BE2C (cell line): ENCODE results near the gene NACC2.

Experiments used
- DNase-seq: peaks from one replicate; pipeline ENCODE4 v3.0.0-alpha.2; 2020
- H3K27me3 ChIP-seq: fragments of 250-450 bp; sonication (Bioruptor Pico); 2 replicates; pipeline ENCODE4 v1.5.1; 2020; ENCODE audit warnings: mild to moderate bottlenecking
- H3K36me3 ChIP-seq: fragments of 250-450 bp; sonication (Bioruptor Pico); 2 replicates; pipeline ENCODE4 v1.5.1; 2020; ENCODE audit warnings: mild to moderate bottlenecking
- H3K4me1 ChIP-seq: fragments of 250-450 bp; sonication (Bioruptor Pico); 2 replicates; pipeline ENCODE4 v1.5.1; 2020
- H3K4me3 ChIP-seq: 2 replicates; pipeline ENCODE4 v1.5.1; 2011; ENCODE audit warnings: low read depth, low read length
- H3K9me3 ChIP-seq: fragments of 250-450 bp; sonication (Bioruptor Pico); 2 replicates; pipeline ENCODE4 v1.5.1; 2020
- CTCF ChIP-seq: IDR thresholded peaks from 2 replicates; pipeline ENCODE4 v1.5.1; 2012; ENCODE audit warnings: mild to moderate bottlenecking, low read depth, low read length

The NACC2 gene

DNA sequence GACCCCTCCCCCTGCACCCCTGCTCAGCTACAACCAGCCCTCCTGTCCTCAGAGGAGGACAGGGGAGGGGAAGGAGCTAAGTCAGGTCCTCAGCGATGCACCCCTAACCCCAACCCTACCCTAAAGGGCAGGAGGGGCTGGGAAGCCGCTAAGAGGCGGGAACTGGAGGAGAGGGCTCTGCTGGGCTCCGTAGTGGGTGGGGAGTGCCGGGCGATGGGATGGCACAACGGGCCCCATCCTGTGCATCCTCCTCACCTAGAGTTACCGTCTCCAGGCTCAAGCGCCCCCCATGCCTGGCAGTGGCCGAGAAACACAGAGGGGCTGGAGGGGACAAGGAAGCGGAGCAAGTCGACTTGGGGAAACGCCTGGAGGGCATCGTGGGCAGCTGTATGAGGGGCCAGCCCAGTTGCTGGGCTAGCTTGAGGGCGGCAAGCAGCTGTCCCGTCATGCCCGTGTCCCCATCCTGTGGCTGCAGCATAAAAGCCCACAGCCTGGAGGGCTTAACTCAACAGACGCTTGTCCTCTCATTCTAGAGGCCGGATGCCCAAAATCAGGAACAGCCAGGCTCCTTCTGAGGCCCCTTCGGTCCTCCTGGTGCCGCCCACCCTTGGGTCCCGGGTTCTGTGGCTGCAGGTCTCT lies 110.9 kb downstream of the NACC2 start:
- TF ChIP-seq CTCF, result no peak
- no peak for DNase-seq
- Histone ChIP-seq H3K36me3 (no peaks in the 10 kb centered on the region), H3K27me3 (peaks cover 6% of the 10 kb centered on the region), H3K4me3 (peak overlapping the region; percentile 30; the same call in 1 of the 2 replicates), H3K4me1 (peaks cover 32% of the 10 kb centered on the region), H3K9me3 (no peaks in the 10 kb centered on the region)

- H3K9me3 ChIP-seq, result no peaks in the 10 kb centered on the region
- no peaks in the 10 kb centered on the region for H3K36me3 ChIP-seq
- no peak for DNase-seq
- H3K4me1 ChIP-seq, result peaks cover 30% of the 10 kb centered on the region
- no peak for TF ChIP-seq CTCF
- H3K4me3 ChIP-seq, result peak overlapping the region; percentile 30
- peaks cover 6% of the 10 kb centered on the region for H3K27me3 ChIP-seq
These were observed 111.6 kb downstream of the NACC2 start for GRCh38 chr9:135983208-135984071.

- no peak for DNase-seq
- Histone ChIP-seq H3K4me1 (peaks cover 25% of the 10 kb centered on the region), H3K9me3 (no peaks in the 10 kb centered on the region), H3K4me3 (peak overlapping the region; percentile 30; the same call in 1 of the 2 replicates), H3K36me3 (no peaks in the 10 kb centered on the region), H3K27me3 (peaks cover 6% of the 10 kb centered on the region)
- TF ChIP-seq CTCF, result no peak
These were observed 112.4 kb downstream of the NACC2 start for GRCh38 chr9:135982499-135983207.

DNA sequence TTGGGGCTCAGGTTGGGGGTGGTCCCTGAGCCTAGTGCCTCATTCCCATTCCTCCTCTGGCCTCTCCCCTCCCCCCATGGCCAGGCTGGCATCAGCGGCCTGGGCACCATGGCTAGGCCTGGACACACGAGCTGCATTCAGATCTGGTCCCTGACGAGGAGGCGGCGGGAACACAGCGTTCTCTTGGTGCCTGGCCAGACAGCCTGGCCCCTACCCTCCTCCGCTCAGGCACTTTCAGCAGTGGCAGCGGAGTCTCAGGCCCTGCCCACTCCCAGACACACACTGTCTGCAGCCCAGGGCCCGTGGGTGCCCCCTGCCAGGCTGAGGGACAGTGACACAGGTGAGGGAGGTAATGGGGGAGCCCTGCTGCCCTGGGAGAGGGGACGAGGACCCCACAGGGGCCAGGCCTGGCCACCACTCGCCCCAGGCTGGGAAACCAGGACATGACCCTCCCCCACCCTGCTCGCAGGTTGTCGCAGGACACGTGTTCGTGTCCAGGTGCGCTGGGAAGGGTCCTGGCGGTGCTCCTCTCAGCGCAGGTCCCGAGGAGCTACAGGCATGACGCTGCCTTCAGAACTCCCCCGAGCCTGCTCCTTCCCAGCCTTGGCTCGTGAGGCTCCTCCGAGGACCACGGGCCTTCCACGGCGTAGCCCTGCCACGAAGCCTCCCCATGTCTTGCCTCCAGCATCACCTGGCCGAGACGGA lies 114.0 kb downstream of the NACC2 start:
- Histone ChIP-seq H3K36me3 (no peaks in the 10 kb centered on the region), H3K4me3 (no peak overlapping the region), H3K27me3 (peaks cover 6% of the 10 kb centered on the region), H3K4me1 (peaks cover 29% of the 10 kb centered on the region), H3K9me3 (no peaks in the 10 kb centered on the region)
- no peak for TF ChIP-seq CTCF
- DNase-seq, result no peak

DNA sequence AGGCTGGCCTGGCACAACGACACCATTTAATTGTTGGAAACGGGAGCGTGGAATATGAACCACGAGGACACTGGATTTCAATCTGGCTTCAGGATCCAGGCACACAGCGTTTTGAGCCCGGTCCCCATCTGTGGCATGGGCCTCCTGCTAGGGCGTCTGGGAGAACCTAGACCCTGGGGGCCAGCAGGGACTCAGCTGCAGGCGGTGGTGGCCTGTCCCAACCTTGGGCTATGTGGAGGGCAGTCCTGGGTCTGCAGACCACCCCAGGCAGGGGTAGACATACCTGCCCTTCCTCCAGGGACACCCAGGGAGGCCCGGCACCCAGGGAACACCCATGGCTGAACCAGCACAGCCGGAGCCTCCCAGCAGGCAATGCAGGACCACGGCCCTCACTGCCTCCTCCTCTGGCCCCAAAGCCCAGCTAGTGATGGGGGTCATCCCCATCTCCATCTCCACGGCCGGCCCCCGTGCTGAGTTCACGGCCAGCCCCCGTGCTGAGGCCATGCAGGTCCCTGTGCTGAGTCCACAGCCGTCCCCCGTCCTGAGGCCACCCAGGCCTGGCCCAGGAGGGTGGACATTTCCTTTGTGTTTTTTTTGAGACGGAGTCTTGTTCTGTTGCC lies 115.4 kb downstream of the NACC2 start:
- DNase-seq, result peak; percentile 55
- no peak for TF ChIP-seq CTCF
- Histone ChIP-seq H3K4me1 (peaks cover 29% of the 10 kb centered on the region), H3K36me3 (no peaks in the 10 kb centered on the region), H3K9me3 (no peaks in the 10 kb centered on the region), H3K27me3 (peaks cover 6% of the 10 kb centered on the region), H3K4me3 (no peak overlapping the region)
